Measurements from ENCODE around the gene INTS13.
"Not testable (repeated sequence)": the region's sequence is repeated elsewhere in the genome, so short reads cannot be mapped to it uniquely, and the experiment has no call there.

Gene INTS13

GRCh38 chr12:26869104-26869494 is 68.7 kb downstream of the INTS13 start:
- H3K4me3 ChIP-seq (ENCODE audit: low read length) = no peak overlapping the region
- no peaks in the 10 kb centered on the region for H3K9me3 ChIP-seq (ENCODE audit: control insufficient read depth, low read length)
- H3K4me1 ChIP-seq (ENCODE audit: control insufficient read depth, insufficient read depth, low read length) = no peaks in the 10 kb centered on the region
- H3K36me3 ChIP-seq (ENCODE audit: control insufficient read depth, insufficient read depth, low read length, severe bottlenecking) = no peaks in the 10 kb centered on the region
- no peak overlapping the region for H3K9ac ChIP-seq (ENCODE audit: low read length)
- H3K27me3 ChIP-seq (replicated peaks; ENCODE audit: control insufficient read depth, insufficient read depth, low read length) = peaks cover 19% of the 10 kb centered on the region
- no peak for DNase-seq (ENCODE audit: low read depth)

GRCh38 chr12:26868447-26869103 is 69.2 kb downstream of the INTS13 start:
- no peak for DNase-seq (ENCODE audit: low read depth)
- Histone ChIP-seq H3K9me3 (ENCODE audit: control insufficient read depth, low read length) (no peaks in the 10 kb centered on the region), H3K4me1 (ENCODE audit: control insufficient read depth, insufficient read depth, low read length) (no peaks in the 10 kb centered on the region), H3K9ac (ENCODE audit: low read length) (no peak overlapping the region), H3K36me3 (ENCODE audit: control insufficient read depth, insufficient read depth, low read length, severe bottlenecking) (no peaks in the 10 kb centered on the region), H3K27me3 (replicated peaks; ENCODE audit: control insufficient read depth, insufficient read depth, low read length) (peaks cover 19% of the 10 kb centered on the region), H3K4me3 (ENCODE audit: low read length) (no peak overlapping the region)

DNA sequence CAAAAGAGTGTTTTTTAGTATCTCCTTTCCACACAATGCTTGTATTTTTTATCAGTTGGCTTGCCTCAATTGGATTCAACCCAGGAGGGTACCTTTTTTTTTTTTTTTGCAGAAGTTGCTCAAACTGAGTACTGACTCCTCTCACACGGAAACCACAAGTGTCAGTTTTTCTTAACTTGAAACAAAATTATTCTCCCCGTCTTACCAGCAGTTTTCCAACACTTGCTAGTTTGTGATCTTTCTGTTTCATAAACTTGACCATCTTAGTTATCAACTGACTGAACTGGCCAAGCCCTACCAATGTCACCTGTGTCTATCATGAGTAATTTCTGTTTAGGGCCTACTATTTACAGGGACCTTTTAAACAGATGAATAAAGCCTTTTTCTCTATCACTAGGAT is 70.7 kb downstream of the INTS13 start:
- Histone ChIP-seq H3K4me3 (ENCODE audit: low read length) (no peak overlapping the region), H3K27me3 (replicated peaks; ENCODE audit: control insufficient read depth, insufficient read depth, low read length) (peaks cover 9% of the 10 kb centered on the region), H3K4me1 (ENCODE audit: control insufficient read depth, insufficient read depth, low read length) (no peaks in the 10 kb centered on the region), H3K9me3 (ENCODE audit: control insufficient read depth, low read length) (no peaks in the 10 kb centered on the region), H3K9ac (ENCODE audit: low read length) (no peak overlapping the region), H3K36me3 (ENCODE audit: control insufficient read depth, insufficient read depth, low read length, severe bottlenecking) (no peaks in the 10 kb centered on the region)
- no peak for DNase-seq (ENCODE audit: low read depth)

DNA sequence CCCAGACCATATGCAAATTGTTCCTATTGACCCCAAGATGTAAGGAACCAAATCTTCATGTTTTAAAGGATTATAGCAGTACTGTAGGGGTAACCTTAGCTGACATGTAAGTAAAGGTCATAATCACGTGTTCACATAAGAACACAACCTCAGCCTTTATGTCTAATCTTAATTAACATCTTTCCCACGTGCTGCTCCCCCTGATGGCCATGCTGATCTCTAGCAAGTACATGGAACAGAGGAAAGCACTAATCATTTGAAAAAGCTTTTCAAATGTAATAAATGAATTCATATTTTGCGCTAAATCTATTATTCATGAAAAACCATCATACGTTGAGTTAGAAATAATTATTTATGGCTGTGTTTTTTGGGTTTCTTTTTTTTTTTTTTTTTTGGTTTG is 74.3 kb downstream of the INTS13 start:
- no peak overlapping the region for H3K9ac ChIP-seq (ENCODE audit: low read length)
- H3K4me3 ChIP-seq (ENCODE audit: low read length) = no peak overlapping the region
- H3K9me3 ChIP-seq (ENCODE audit: control insufficient read depth, low read length) = peaks cover 3% of the 10 kb centered on the region
- DNase-seq (ENCODE audit: low read depth) = peak; percentile 18
- no peaks in the 10 kb centered on the region for H3K4me1 ChIP-seq (ENCODE audit: control insufficient read depth, insufficient read depth, low read length)
- no peaks in the 10 kb centered on the region for H3K27me3 ChIP-seq (replicated peaks; ENCODE audit: control insufficient read depth, insufficient read depth, low read length)
- H3K36me3 ChIP-seq (ENCODE audit: control insufficient read depth, insufficient read depth, low read length, severe bottlenecking) = no peaks in the 10 kb centered on the region

GRCh38 chr12:26862787-26863186 is 75.0 kb downstream of the INTS13 start:
- DNase-seq (ENCODE audit: low read depth); H3K4me3 ChIP-seq (ENCODE audit: low read length); H3K36me3 ChIP-seq (ENCODE audit: control insufficient read depth, insufficient read depth, low read length, severe bottlenecking); H3K9ac ChIP-seq (ENCODE audit: low read length); H3K9me3 ChIP-seq (ENCODE audit: control insufficient read depth, low read length); H3K4me1 ChIP-seq (ENCODE audit: control insufficient read depth, insufficient read depth, low read length); H3K27me3 ChIP-seq (replicated peaks; ENCODE audit: control insufficient read depth, insufficient read depth, low read length): not testable (repeated sequence)

GRCh38 chr12:26861690-26862089 is 76.1 kb downstream of the INTS13 start:
- Histone ChIP-seq H3K4me3 (ENCODE audit: low read length) (no peak overlapping the region), H3K9me3 (ENCODE audit: control insufficient read depth, low read length) (peaks cover 3% of the 10 kb centered on the region), H3K36me3 (ENCODE audit: control insufficient read depth, insufficient read depth, low read length, severe bottlenecking) (no peaks in the 10 kb centered on the region), H3K4me1 (ENCODE audit: control insufficient read depth, insufficient read depth, low read length) (no peaks in the 10 kb centered on the region), H3K9ac (ENCODE audit: low read length) (no peak overlapping the region), H3K27me3 (replicated peaks; ENCODE audit: control insufficient read depth, insufficient read depth, low read length) (no peaks in the 10 kb centered on the region)
- DNase-seq (ENCODE audit: low read depth) = no peak

- peaks cover 3% of the 10 kb centered on the region for H3K9me3 ChIP-seq (ENCODE audit: control insufficient read depth, low read length)
- peaks cover 14% of the 10 kb centered on the region for H3K4me1 ChIP-seq (ENCODE audit: control insufficient read depth, insufficient read depth, low read length)
- no peak for DNase-seq (ENCODE audit: low read depth)
- H3K36me3 ChIP-seq (ENCODE audit: control insufficient read depth, insufficient read depth, low read length, severe bottlenecking) = no peaks in the 10 kb centered on the region
- no peak overlapping the region for H3K9ac ChIP-seq (ENCODE audit: low read length)
- H3K27me3 ChIP-seq (replicated peaks; ENCODE audit: control insufficient read depth, insufficient read depth, low read length) = peaks cover 4% of the 10 kb centered on the region
- no peak overlapping the region for H3K4me3 ChIP-seq (ENCODE audit: low read length)
These were observed 80.2 kb downstream of the INTS13 start for GRCh38 chr12:26857465-26858176.

DNA sequence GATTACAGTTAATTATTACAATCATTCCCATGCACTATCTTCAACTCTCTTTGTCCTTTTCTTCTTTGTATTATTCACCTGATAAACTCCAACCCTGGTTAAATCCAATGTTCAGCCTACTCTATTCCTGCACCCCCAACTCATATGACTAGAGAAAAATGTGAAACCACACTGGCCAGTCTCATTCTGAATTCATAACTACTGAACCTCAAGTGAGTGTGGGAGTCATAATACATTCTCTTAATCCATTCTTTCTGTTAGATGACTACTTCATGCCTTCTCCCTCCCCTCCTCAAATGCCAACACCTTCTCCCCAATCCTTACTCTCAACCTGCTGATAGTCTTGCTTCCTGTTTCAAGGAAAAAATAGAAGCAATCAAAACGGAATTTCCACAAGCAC is 82.4 kb downstream of the INTS13 start:
- peaks cover 3% of the 10 kb centered on the region for H3K9me3 ChIP-seq (ENCODE audit: control insufficient read depth, low read length)
- peaks cover 28% of the 10 kb centered on the region for H3K4me1 ChIP-seq (ENCODE audit: control insufficient read depth, insufficient read depth, low read length)
- no peak overlapping the region for H3K9ac ChIP-seq (ENCODE audit: low read length)
- no peak overlapping the region for H3K4me3 ChIP-seq (ENCODE audit: low read length)
- peaks cover 4% of the 10 kb centered on the region for H3K27me3 ChIP-seq (replicated peaks; ENCODE audit: control insufficient read depth, insufficient read depth, low read length)
- H3K36me3 ChIP-seq (ENCODE audit: control insufficient read depth, insufficient read depth, low read length, severe bottlenecking) = no peaks in the 10 kb centered on the region
- no peak for DNase-seq (ENCODE audit: low read depth)
